ENCODE measurements around the gene DAAM1.

DNA sequence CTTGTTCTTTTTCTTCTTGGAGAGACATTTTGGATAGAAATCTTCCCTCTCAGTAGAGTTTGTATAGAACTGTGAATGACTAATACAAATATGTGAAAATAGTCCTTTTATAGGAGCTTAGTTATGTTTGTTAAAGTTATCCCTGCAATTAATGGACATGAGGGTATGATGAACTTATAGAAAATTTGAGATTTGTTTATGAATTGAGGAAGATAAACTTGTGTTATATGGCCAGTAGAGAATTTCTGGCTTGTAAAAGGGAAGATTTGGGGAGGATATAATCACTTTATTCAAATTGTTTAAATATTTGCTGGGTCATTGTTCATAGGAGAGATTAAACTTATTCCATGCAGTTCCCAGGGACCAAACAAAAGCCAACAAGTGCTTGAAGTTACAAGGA is 119.6 kb downstream of the DAAM1 start:
- TF ChIP-seq, protein P1, sequence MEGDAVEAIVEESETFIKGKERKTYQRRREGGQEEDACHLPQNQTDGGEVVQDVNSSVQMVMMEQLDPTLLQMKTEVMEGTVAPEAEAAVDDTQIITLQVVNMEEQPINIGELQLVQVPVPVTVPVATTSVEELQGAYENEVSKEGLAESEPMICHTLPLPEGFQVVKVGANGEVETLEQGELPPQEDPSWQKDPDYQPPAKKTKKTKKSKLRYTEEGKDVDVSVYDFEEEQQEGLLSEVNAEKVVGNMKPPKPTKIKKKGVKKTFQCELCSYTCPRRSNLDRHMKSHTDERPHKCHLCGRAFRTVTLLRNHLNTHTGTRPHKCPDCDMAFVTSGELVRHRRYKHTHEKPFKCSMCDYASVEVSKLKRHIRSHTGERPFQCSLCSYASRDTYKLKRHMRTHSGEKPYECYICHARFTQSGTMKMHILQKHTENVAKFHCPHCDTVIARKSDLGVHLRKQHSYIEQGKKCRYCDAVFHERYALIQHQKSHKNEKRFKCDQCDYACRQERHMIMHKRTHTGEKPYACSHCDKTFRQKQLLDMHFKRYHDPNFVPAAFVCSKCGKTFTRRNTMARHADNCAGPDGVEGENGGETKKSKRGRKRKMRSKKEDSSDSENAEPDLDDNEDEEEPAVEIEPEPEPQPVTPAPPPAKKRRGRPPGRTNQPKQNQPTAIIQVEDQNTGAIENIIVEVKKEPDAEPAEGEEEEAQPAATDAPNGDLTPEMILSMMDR (IDR thresholded peaks at IDR 0.05) = no peak
- no peak for TF ChIP-seq POLR2A (IDR thresholded peaks at IDR 0.05)
